Skin of body (tissue), 2 donors: Measurements from ENCODE around the gene KRT72. TPM values are rescaled to one million over a fixed set of nuclear protein-coding genes. Genes with fewer than 3 reads are reported as not detected.

ENCODE experiments used
- DNase-seq: peaks from one replicate; lab custom pipeline; 2025; lab: John Stamatoyannopoulos, UW
- total RNA-seq: library from RNA; depleted of rRNA; stranded (reverse); fragments of >200 nt; gene quantifications from one replicate; pipeline ENCODE4 v1.2.3, GENCODE V29; 2014

Gene KRT72
- total RNA-seq = 12.0 TPM

GRCh38 chr12:52600941-52601481 is at the start of gene KRT72:
KRT72 (minus strand) TSS chr12:52601463; CDS start chr12:52601452, 11 bp downstream.
- DNase-seq = no peak

GRCh38 chr12:52650520-52651081 is 49.3 kb upstream of the KRT72 start:
- DNase-seq = no peak

- no peak for DNase-seq
Measured at GRCh38 chr12:52649066-52649465, 47.8 kb upstream of the KRT72 start.

- DNase-seq = no peak
Measured at GRCh38 chr12:52648012-52648550, 46.8 kb upstream of the KRT72 start.

- DNase-seq = no peak
Measured at GRCh38 chr12:52647601-52648000, 46.3 kb upstream of the KRT72 start.

- DNase-seq = no peak
Measured at GRCh38 chr12:52646613-52647012, 45.4 kb upstream of the KRT72 start.

- DNase-seq = no peak
Measured at GRCh38 chr12:52645982-52646381, 44.7 kb upstream of the KRT72 start.

- no peak for DNase-seq
Measured at GRCh38 chr12:52645120-52645761, 44.0 kb upstream of the KRT72 start.

GRCh38 chr12:52644078-52644415 is 42.8 kb upstream of the KRT72 start:
- DNase-seq = no peak

- no peak for DNase-seq
Measured at GRCh38 chr12:52643233-52644077, 42.2 kb upstream of the KRT72 start.

- DNase-seq = no peak
Measured at GRCh38 chr12:52641468-52641867, 40.2 kb upstream of the KRT72 start.

GRCh38 chr12:52637299-52637698 is 36.0 kb upstream of the KRT72 start:
- DNase-seq = no peak

- no peak for DNase-seq
Measured at GRCh38 chr12:52636592-52637258, 35.5 kb upstream of the KRT72 start.

- DNase-seq = no peak
Measured at GRCh38 chr12:52636189-52636588, 34.9 kb upstream of the KRT72 start.

- DNase-seq = no peak
Measured at GRCh38 chr12:52634266-52635056, 33.2 kb upstream of the KRT72 start.

- no peak for DNase-seq
Measured at GRCh38 chr12:52633383-52633782, 32.1 kb upstream of the KRT72 start.

- DNase-seq = no peak
Measured at GRCh38 chr12:52632656-52633055, 31.4 kb upstream of the KRT72 start.

- no peak for DNase-seq
Measured at GRCh38 chr12:52631676-52632459, 30.6 kb upstream of the KRT72 start.

- no peak for DNase-seq
Measured at GRCh38 chr12:52631264-52631663, 30.0 kb upstream of the KRT72 start.
